NCI-H748 (cell line): ENCODE measurements around the gene FLT1.
A peak's percentile ranks its signal among the peaks of the same experiment; 100 is the strongest.

Source experiments
- DNase-seq: peaks from one replicate; lab custom pipeline; 2025; ENCODE audit not compliant: unreplicated experiment; lab: John Stamatoyannopoulos, UW

Gene FLT1

GRCh38 chr13:28349371-28349770 is 145.6 kb downstream of the FLT1 start:
- DNase-seq: no peak

DNA sequence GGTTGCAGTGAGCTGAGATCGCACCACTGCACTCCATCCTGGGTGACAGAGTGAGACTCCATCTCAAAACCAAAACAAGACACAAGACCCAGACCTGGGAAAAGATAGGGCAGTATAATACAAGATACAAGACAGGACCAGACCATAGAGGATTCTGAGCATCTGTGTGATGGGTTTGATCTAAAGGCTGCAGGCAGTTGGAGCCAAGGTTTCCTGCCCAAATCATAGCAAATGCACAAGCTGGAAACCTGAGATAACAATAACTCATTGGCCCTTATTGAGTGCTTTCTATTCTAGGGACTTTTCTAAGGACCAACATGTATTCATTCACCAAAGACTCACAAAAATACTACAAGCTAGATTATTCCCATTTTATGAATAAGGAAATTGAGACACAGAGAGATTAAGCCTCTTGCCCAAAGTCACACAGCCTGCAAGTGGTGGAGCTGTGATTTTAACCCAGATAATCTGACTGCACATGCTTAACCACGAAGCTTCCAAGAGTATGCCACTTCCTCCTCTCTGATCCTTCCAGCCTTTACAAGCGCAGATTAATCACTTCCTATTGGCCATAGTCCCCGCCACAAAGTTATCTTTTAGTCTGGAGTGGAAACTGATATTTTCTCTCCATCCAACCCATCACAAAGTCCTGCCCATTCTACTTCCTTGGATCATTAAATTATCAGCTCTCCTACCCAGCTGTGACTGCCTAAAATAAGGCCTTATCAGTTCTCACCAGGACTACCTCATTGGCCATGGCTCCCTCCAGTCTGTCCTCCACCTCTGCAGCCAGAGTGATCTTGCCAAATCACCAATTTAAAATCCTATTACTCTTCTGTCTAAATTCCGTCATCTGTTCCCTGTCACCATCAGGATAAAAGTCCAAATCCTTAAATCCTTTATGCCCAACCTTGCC is 147.2 kb downstream of the FLT1 start:
- DNase-seq: no peak

- DNase-seq: no peak
Measured at GRCh38 chr13:28346154-28346553, 148.8 kb downstream of the FLT1 start.

DNA sequence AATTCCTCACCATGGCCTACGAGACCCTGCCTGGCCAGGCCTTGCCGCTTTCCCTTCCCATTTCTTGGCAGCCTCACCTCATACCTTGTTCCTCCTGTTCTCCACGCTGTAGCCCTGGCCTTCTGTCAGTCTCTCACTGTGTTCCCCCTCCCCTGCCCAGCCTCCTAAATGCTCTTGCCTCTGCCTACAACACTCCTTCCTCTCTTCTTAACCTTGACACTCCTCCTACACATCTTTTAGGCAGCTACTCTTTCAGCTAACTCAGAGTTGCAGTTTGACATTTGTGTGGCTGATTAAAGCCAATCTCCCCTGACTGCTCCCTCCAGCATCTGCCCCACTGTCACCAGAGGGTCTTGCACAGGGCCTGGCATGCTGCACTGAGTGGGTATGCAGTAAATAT is 150.8 kb downstream of the FLT1 start:
- DNase-seq: no peak

DNA sequence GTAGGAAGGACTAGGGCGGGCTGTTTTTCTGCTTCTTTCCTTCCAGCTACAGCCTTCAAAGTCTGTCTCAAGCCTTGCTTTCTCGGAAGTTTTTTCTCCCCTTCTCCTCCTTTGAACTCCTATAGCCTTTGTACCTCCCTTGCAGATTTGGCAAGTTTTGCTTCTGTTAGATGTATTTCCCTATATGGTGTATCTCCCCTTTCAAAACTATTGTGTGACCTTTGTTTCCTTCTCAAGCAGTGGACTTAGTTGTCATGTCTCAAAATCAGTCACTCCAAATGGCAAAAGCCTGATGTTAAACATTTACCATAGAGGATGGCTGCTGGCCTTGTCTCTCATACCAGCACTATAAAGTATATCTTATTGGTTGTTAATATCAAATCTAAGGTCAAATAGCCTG is 152.7 kb downstream of the FLT1 start:
- no peak for DNase-seq

GRCh38 chr13:28340272-28340793 is 154.6 kb downstream of the FLT1 start:
- DNase-seq: no peak

GRCh38 chr13:28339419-28339818 is 155.5 kb downstream of the FLT1 start:
- no peak for DNase-seq

DNA sequence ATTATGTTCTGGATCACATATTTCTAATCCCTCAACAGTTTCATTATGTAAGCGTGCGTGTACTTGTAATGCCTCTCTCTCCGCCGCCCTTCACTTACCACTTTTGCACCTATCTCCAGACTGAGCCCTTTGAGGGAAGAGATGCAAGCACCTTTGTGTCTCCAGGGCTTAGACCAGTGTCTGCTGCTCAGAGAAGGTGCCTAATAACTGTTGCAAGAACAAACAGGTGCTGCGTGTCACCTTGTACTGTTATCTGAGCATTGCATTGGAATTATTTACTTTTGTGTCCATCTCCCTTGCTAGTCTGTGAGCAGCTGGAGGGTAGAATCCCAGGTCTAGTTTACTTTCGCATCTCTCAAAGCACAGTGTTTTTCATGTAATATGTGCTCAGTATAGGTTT is 156.2 kb downstream of the FLT1 start:
- no peak for DNase-seq

DNA sequence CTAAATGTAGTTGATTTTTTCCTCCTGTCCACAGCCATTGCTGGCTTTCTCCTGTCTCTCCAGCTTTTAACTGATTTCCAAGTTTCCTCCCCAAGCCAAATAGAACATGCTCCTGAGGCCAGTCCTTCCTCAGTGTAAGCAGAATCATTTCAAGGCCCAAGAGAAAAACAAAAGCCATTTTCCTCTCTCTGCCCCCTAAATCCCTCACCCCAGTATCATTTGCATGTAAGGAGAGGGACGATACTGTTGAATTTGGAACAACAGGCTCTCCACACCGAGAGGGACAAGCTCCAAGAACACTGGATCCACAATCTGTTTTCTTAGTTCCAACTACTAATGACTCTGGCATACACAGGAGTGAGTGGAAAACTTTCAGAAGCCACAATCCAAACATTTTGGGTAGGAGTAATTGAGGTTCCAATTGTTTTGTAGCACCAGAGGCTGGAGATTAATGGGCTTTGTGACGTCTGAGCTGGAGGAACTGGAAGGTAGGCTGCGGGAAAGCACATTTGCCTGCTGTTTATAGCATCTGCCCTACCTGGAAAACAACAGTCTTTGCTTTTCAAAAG is 156.8 kb downstream of the FLT1 start:
- no peak for DNase-seq

DNA sequence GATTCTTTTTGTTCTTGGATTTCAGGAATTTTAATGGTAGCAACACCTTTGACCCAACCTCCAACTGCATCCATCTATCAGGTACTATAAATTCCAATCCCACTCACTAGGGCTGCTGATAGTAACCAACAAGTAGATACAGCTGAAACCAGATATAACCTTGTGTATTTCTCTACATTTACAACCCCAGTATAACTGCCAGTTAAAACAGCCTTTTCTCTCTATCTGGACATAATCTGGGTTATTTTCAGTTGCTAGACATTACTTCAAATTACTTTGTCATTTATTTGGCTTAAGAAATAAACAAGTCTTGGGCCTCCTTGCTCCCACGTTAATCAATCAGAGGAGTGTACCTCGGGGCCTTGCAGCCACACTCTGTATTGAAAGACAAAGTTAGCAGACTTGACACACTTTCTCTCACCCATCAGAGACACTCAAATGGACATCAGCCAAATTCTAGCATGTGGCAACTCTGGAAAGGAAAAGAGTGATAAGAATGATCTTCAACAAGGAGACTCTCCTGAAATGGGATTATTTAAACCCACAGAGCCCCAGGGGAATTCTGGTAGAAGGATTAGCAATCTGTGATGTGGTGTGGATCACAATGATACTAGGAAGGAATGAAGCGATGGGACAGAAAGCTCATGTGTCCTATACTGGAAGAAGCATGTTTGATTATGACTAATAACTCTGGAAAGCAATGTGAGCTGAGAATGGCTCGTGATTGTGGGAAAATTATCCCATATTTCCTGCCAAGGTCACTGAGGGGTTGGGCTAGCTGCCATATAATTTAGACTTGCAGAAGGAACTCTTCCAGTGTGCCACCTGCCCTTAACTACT is 157.5 kb downstream of the FLT1 start:
- DNase-seq: no peak

GRCh38 chr13:28336193-28336657 is 158.7 kb downstream of the FLT1 start:
- DNase-seq: no peak

GRCh38 chr13:28333204-28333881 is 161.6 kb downstream of the FLT1 start:
- DNase-seq: no peak

DNA sequence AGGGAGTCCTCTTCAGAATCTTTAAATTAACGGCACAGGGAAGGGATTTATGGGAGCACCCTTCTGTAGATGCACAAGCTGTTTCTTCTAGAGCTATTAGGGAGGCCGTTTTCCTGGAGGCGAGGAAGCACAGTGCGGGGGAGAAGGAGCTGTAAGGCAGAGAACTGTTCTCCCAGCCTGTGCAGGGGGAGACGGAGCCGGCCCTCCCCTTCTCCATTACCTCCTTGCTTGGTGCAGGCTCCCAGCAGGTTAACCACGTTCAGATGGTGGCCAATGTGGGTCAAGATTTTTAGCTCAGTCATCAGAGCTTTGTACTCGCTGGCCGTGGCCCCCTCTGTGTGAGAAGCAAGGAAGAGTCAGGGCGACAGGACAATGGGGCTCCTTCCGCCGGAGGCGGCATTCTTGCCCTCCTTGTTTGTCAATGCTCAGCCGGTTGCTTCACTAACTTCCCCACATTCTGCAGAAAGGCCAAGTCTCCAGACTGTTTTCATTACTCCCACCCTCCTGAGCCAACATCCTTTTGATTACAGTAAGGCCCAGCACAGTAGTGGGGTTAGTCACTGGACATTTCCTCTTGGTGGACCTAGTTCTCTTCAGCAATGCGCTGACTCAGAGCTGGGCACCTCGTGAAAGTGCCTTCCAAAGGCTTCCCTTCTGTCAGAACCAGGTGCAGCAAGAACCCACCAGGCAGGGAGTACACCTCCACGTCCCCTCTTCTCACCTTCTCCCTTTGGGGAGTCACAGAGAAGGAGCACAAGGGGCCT is 165.4 kb downstream of the FLT1 start:
- no peak for DNase-seq

DNA sequence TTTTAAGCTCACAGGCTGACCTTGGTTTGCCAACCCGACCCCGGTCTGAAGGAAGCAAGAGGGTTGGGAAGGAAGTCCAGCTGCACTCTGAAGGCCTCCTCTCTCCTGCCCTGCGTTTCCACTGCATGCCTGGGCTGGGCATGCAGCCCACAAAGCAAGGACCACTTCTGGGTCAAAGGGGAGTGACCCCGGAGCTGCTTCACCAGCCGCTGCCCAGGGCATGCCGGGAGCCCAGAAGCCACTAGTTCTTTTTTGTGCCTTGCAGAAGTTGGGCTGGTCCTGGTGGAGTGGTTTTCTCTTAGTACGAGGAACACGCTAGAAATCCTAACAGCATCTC is 166.7 kb downstream of the FLT1 start:
- no peak for DNase-seq

DNA sequence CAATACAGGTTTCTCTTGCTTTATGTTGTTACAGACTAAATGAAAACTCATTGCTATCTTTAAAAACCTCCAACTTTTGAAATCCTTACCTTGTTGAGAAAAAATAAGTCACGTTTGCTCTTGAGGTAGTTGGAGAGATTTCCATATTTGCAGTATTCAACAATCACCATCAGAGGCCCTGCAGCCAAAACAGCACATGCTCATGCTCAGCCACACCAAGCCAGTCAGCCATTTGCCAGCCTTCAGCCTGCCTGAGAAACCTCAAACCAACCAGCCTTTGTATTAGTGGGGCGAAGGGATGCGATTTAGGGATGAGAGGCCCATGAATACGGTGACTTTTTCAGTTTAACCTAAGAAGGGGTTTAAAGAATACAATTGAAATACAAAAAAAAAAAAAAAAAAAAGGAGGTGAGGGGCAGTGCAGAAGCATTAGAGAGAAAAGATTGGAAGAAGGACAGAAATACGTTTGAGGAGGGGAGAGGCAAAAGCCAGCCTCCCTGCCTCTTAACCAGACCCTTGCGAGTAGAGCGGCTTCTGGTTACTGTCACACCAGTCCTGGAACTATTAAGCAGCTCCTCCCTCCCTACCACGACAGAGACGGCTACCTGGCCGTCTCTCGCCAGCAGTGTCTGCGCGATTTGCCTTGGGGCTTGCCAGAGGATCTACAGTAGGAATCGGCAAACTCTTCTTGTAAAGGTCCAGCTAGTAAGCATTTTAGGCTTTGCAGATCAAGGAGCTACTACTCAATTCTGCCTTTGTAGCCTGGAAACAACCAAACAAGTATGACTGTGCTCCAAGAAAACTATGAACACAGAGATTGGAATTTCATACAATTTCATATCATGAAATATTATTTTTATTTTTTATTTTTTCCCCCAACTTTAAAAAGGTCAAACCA is 167.3 kb downstream of the FLT1 start:
- no peak for DNase-seq

DNA sequence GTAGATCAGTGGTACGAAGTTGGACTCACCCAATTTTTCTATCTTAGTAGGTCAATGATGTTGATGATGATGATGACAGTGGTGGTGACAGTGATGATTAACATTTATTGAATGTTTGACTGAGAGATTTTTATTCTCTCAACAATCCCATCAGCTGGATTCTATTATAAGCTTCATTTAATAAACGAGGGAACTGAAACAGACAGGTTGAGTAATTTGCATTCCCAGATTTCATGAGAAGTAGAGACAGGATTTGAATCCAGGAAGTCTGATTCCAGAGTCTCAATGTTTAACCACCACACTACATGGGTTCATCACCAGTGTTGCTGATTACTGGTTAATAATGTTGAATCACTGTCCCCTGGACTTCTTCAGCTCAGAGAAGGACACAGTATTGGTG is 168.9 kb downstream of the FLT1 start:
- no peak for DNase-seq

- DNase-seq: no peak
Measured at GRCh38 chr13:28325022-28325421, 169.9 kb downstream of the FLT1 start.

- peak; percentile 81 for DNase-seq
Measured at GRCh38 chr13:28324181-28324789, 170.6 kb downstream of the FLT1 start.
